Loucy (cell line): ENCODE data around the gene GRIA3.

ENCODE experiments used
- H2AFZ ChIP-seq: fragments of 200-600 bp; sonication (generic); 2 replicates; pipeline ENCODE4 v1.6.0; 2016; ENCODE audit warnings: antibody characterized with exemption, mild to moderate bottlenecking, low read length, moderate library complexity
- H3F3A ChIP-seq: fragments of 200-600 bp; 2 replicates; pipeline ENCODE4 v1.6.0; 2016; ENCODE audit warnings: antibody characterized with exemption, low read depth, mild to moderate bottlenecking
- H3K27me3 ChIP-seq: fragments of 200-600 bp; sonication (generic); 2 replicates; pipeline ENCODE4 v1.6.1; 2014; ENCODE audit warnings: low read length, mild to moderate bottlenecking; ENCODE audit not compliant: insufficient read depth, poor library complexity, severe bottlenecking
- H3K36me3 ChIP-seq: fragments of 200-600 bp; sonication (generic); 2 replicates; pipeline ENCODE4 v1.6.1; 2016; ENCODE audit warnings: low read length; ENCODE audit not compliant: insufficient read depth
- H3K4me1 ChIP-seq: fragments of 200-600 bp; sonication (generic); 2 replicates; pipeline ENCODE4 v1.5.1; 2014; ENCODE audit warnings: low read length, mild to moderate bottlenecking; ENCODE audit not compliant: insufficient read depth, poor library complexity, severe bottlenecking
- H3K4me2 ChIP-seq: fragments of 200-600 bp; sonication (generic); 2 replicates; pipeline ENCODE4 v1.6.0; 2014; ENCODE audit warnings: antibody characterized with exemption, low read length, low read depth, mild to moderate bottlenecking; ENCODE audit not compliant: poor library complexity, severe bottlenecking
- H3K4me3 ChIP-seq: fragments of 200-600 bp; sonication (generic); 2 replicates; pipeline ENCODE4 v1.5.1; 2014; ENCODE audit warnings: low read length, mild to moderate bottlenecking, mixed read lengths; ENCODE audit not compliant: poor library complexity, severe bottlenecking
- H3K79me2 ChIP-seq: fragments of 200-600 bp; sonication (generic); 2 replicates; pipeline ENCODE4 v1.6.1; 2014; ENCODE audit warnings: low read length; ENCODE audit not compliant: insufficient read depth
- H3K9ac ChIP-seq: fragments of 200-600 bp; sonication (generic); 2 replicates; pipeline ENCODE4 v1.6.0; 2014; ENCODE audit warnings: mild to moderate bottlenecking, low read depth, low read length, moderate library complexity; ENCODE audit not compliant: poor library complexity, severe bottlenecking
- H3K9me2 ChIP-seq: fragments of 200-600 bp; sonication (generic); replicated peaks from 2 replicates; pipeline ENCODE4 v1.6.1; 2016; ENCODE audit warnings: low read depth, low read length, mixed read lengths
- H3K9me3 ChIP-seq: fragments of 200-600 bp; sonication (generic); 2 replicates; pipeline ENCODE4 v1.6.1; 2014; ENCODE audit warnings: mild to moderate bottlenecking, antibody characterized with exemption, low read length, low read depth; ENCODE audit not compliant: insufficient read depth
- H4K20me1 ChIP-seq: fragments of 200-600 bp; sonication (generic); 2 replicates; pipeline ENCODE4 v1.6.0; 2014; ENCODE audit warnings: antibody characterized with exemption, low read length, mild to moderate bottlenecking; ENCODE audit not compliant: insufficient read depth, poor library complexity, severe bottlenecking
- EZH2phosphoT487 ChIP-seq: fragments of 200-600 bp; IDR thresholded peaks from 2 replicates; pipeline ENCODE4 v1.6.1; 2018; ENCODE audit warnings: antibody characterized with exemption, mild to moderate bottlenecking, moderate library complexity, borderline replicate concordance
- TF ChIP-seq, protein P1 (sequence below): fragments of 200-600 bp; sonication (generic); conservative IDR thresholded peaks from 2 replicates; pipeline ENCODE4 v1.5.1; 2014; ENCODE audit warnings: mild to moderate bottlenecking, antibody characterized with exemption, low read length

The GRIA3 gene

DNA sequence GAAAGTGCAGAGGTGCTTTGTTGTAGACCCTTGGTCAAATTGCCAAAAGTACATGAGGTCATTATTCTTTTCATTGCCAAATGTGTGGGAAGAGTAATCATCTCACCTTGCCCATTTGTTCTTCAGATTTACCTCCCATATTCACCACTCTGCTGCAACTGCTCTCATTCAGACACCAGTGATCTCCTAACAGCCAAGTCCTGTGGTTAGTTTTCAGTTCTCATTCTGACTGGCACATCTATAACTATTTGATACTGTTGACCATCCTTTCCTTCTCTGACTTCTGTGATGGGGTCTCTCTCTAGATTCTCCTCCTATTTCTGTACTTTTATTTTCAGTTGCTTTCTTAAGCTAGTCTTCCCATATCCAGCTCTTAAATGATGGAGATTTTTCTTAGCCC is 39.8 kb downstream of the GRIA3 start:
- H2AFZ ChIP-seq: no peak overlapping the region
- H3K36me3 ChIP-seq: no peaks in the 10 kb centered on the region
- H3K4me2 ChIP-seq: no peak overlapping the region
- TF ChIP-seq EZH2phosphoT487: no peak
- TF ChIP-seq, protein P1, sequence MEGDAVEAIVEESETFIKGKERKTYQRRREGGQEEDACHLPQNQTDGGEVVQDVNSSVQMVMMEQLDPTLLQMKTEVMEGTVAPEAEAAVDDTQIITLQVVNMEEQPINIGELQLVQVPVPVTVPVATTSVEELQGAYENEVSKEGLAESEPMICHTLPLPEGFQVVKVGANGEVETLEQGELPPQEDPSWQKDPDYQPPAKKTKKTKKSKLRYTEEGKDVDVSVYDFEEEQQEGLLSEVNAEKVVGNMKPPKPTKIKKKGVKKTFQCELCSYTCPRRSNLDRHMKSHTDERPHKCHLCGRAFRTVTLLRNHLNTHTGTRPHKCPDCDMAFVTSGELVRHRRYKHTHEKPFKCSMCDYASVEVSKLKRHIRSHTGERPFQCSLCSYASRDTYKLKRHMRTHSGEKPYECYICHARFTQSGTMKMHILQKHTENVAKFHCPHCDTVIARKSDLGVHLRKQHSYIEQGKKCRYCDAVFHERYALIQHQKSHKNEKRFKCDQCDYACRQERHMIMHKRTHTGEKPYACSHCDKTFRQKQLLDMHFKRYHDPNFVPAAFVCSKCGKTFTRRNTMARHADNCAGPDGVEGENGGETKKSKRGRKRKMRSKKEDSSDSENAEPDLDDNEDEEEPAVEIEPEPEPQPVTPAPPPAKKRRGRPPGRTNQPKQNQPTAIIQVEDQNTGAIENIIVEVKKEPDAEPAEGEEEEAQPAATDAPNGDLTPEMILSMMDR: no peak
- H3K9me3 ChIP-seq: no peaks in the 10 kb centered on the region
- no peaks in the 10 kb centered on the region for H4K20me1 ChIP-seq
- no peaks in the 10 kb centered on the region for H3K4me1 ChIP-seq
- no peak overlapping the region for H3K4me3 ChIP-seq
- H3K9ac ChIP-seq: no peak overlapping the region
- H3K79me2 ChIP-seq: no peaks in the 10 kb centered on the region
- no peaks in the 10 kb centered on the region for H3F3A ChIP-seq
- no peaks in the 10 kb centered on the region for H3K9me2 ChIP-seq
- no peaks in the 10 kb centered on the region for H3K27me3 ChIP-seq

DNA sequence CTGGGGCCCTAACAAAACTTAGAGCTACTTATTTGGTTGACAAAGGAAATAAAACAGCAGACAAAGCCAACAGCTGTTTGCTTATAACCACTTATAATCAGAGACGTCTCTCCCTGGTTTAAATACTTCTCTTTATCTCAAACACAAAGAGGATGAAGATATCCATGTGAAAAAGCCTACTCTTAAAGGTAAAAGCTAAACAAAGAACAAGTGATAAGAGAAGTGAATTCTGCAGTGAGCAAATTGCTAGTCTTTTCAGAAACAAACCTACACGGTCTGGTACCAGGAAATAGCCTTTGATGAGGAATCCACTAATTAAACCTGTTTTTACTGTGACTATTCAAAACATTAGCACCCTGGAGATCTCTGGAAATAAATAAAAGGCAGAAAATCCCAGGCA is 46.7 kb downstream of the GRIA3 start:
- no peaks in the 10 kb centered on the region for H3K9me3 ChIP-seq
- no peaks in the 10 kb centered on the region for H3K79me2 ChIP-seq
- H3K4me2 ChIP-seq: no peak overlapping the region
- no peaks in the 10 kb centered on the region for H3K36me3 ChIP-seq
- H3F3A ChIP-seq: no peaks in the 10 kb centered on the region
- no peak for TF ChIP-seq EZH2phosphoT487
- TF ChIP-seq, protein P1: no peak
- H3K9me2 ChIP-seq: no peaks in the 10 kb centered on the region
- no peak overlapping the region for H3K9ac ChIP-seq
- no peaks in the 10 kb centered on the region for H3K4me1 ChIP-seq
- no peak overlapping the region for H3K4me3 ChIP-seq
- H3K27me3 ChIP-seq: no peaks in the 10 kb centered on the region
- no peaks in the 10 kb centered on the region for H4K20me1 ChIP-seq
- H2AFZ ChIP-seq: no peak overlapping the region

DNA sequence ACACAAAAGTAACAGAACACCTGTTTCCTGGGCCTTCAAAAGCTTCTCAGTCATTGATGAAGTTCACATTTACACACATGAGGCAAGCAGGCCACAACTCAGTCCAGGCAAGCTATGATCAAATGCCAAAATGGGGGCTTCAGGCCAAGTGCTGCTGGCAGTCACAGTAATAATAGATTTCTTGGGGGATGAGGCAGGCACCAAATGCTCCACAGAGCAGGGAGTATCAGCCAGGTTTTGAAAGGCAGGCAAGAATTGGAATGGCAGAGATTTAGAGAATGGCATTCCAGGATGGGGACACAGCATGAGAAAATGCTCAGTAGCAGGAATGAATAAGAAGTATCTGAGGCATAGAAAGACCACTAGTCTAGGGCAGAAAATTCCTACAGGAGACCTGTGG is 52.8 kb downstream of the GRIA3 start:
- Histone ChIP-seq H3K36me3 (no peaks in the 10 kb centered on the region), H3K4me1 (no peaks in the 10 kb centered on the region), H3K79me2 (no peaks in the 10 kb centered on the region), H3K9me2 (no peaks in the 10 kb centered on the region), H4K20me1 (no peaks in the 10 kb centered on the region), H3F3A (no peaks in the 10 kb centered on the region), H3K9me3 (no peaks in the 10 kb centered on the region), H2AFZ (no peak overlapping the region), H3K4me2 (no peak overlapping the region), H3K4me3 (no peak overlapping the region), H3K27me3 (no peaks in the 10 kb centered on the region), H3K9ac (no peak overlapping the region)
- TF ChIP-seq, protein P1: no peak
- no peak for TF ChIP-seq EZH2phosphoT487
